ENCODE measurements around the gene SPRR3. TPM values are rescaled to one million over a fixed set of nuclear protein-coding genes. Genes with fewer than 3 reads are reported as not detected.

SPRR3 gene
- total RNA-seq, 1 experiment from 2014 or later = not detected

- TF ChIP-seq EZH2phosphoT487 (IDR thresholded peaks at IDR 0.05; ENCODE audit: borderline replicate concordance) = no peak
- no peak for TF ChIP-seq CEBPB (IDR thresholded peaks at IDR 0.05; ENCODE audit: low read depth)
- TF ChIP-seq ZFX (IDR thresholded peaks at IDR 0.05) = no peak
- no peak for TF ChIP-seq POLR2AphosphoS5 (IDR thresholded peaks at IDR 0.05; ENCODE audit: low read depth, low read length)
- no peak for TF ChIP-seq MAX (IDR thresholded peaks at IDR 0.05)
- no peak for TF ChIP-seq SIN3A (IDR thresholded peaks at IDR 0.05; ENCODE audit: low read depth)
- TF ChIP-seq EGR1 (IDR thresholded peaks at IDR 0.05; ENCODE audit: low read depth) = no peak
- no peak for TF ChIP-seq RAD21 (IDR thresholded peaks at IDR 0.05; ENCODE audit: low read depth)
- no peak for TF ChIP-seq SP1 (IDR thresholded peaks at IDR 0.05; ENCODE audit: low read depth)
- TF ChIP-seq ELF1 (IDR thresholded peaks at IDR 0.05; ENCODE audit: borderline replicate concordance, low read depth) = no peak
- TF ChIP-seq FOSL1 (IDR thresholded peaks at IDR 0.05; ENCODE audit: low read depth) = no peak
Observed at GRCh38 chr1:152959801-152960451, 41.6 kb upstream of the SPRR3 start (continued).

GRCh38 chr1:152960452-152961044 lies 41.0 kb upstream of the SPRR3 start:
- CTCF ChIA-PET = interaction anchor here (1.1 to 4.2 kb wide), 2 partner anchors 230 to 232 kb away, joined by 5 to 34 read pairs; no protein-coding TSS in a partner anchor
- Histone ChIP-seq H3K4me3 (replicated peaks in 1 of 2; ENCODE audit: low read depth in 1 of 2, low read length in 2 of 2) (no peak overlapping the region), H3K4me2 (ENCODE audit: low read length) (no peak overlapping the region), H2AFZ (ENCODE audit: low read depth, low read length, poor library complexity, severe bottlenecking) (no peak overlapping the region), H3K27me3 (ENCODE audit: insufficient read depth, low read length) (peaks cover 12% of the 10 kb centered on the region), H3K9me2 (ENCODE audit: insufficient read depth) (no peaks in the 10 kb centered on the region), H4K20me1 (ENCODE audit: insufficient read depth) (no peaks in the 10 kb centered on the region; the same call in 1 of the 2 replicates), H3K9me3 (ENCODE audit: control insufficient read depth in 1 of 2, insufficient read depth in 1 of 2, low read depth in 1 of 2, low read length in 2 of 2) (no peaks in the 10 kb centered on the region), H3K27ac (ENCODE audit: low read depth, low read length) (no peak overlapping the region), H3K9ac (ENCODE audit: low read length) (no peak overlapping the region), H3K4me1 (ENCODE audit: control insufficient read depth in 1 of 2, insufficient read depth in 2 of 2, low read length in 2 of 2) (no peaks in the 10 kb centered on the region), H3K79me2 (ENCODE audit: insufficient read depth, low read length) (no peaks in the 10 kb centered on the region), H3K36me3 (ENCODE audit: control insufficient read depth in 1 of 2, insufficient read depth in 2 of 2, low read length in 2 of 2) (no peaks in the 10 kb centered on the region)
- DNase-seq (ENCODE audit: low read depth, low spot score) (no peak), ATAC-seq (peak; percentile 59; the same call in 1 of the 2 replicates)
- BruUV-seq (replicated peaks) = no TSS peak
- RAD21 ChIA-PET (ENCODE audit: low non-redundant PET in 1 of 2, low total read pairs in 2 of 2, uncharacterized antibody in 2 of 2, unreplicated experiment in 2 of 2) = no interaction called here
- POLR2A ChIA-PET = no interaction called here
- intact Hi-C loops (cut with micrococcal nuclease) = loop anchor here (1.0 kb wide), 1 partner anchor 232 kb away; no protein-coding TSS in a partner anchor
- peak; percentile 43 to 51 (median 51); a peak in 4 of 6 replicates for TF ChIP-seq CTCF (IDR thresholded peaks at IDR 0.05 in 2 of 3, conservative IDR thresholded peaks at IDR 0.05 in 1 of 3; ENCODE audit: borderline replicate concordance in 1 of 3, insufficient read depth in 1 of 3, low read depth in 2 of 3, low read length in 2 of 3)
- TF ChIP-seq RAD21 (IDR thresholded peaks at IDR 0.05; ENCODE audit: low read depth) = peak; percentile 69
- no peak for TF ChIP-seq YY1 (IDR thresholded peaks at IDR 0.05; ENCODE audit: extremely low read depth, insufficient replicate concordance, low read depth, low read length)

Data from HCT116 (cell line).